Chondrocyte (in vitro differentiated cells): ENCODE measurements around the gene CTAG2. TPM values are rescaled to one million over a fixed set of nuclear protein-coding genes. Genes with fewer than 3 reads are reported as not detected.

Source experiments
- DNase-seq: peaks from one replicate; pipeline ENCODE4 v3.0.0; 2021; ENCODE audit warnings: mixed read lengths, low spot score
- H3K27ac Mint-ChIP-seq: one replicate; pipeline ENCODE4 v1.8.0; 2021; ENCODE audit warnings: mild to moderate bottlenecking, moderate library complexity, mixed read lengths; ENCODE audit not compliant: unreplicated experiment
- H3K27me3 Mint-ChIP-seq: 2 replicates; pipeline ENCODE4 v1.8.0; 2021; ENCODE audit warnings: low read depth, mixed read lengths
- H3K36me3 Mint-ChIP-seq: 2 replicates; pipeline ENCODE4 v1.8.0; 2021; ENCODE audit warnings: low read depth, mixed read lengths
- H3K4me1 Mint-ChIP-seq: 2 replicates; pipeline ENCODE4 v1.8.0; 2021; ENCODE audit warnings: low read depth, mild to moderate bottlenecking, mixed read lengths
- H3K4me3 Mint-ChIP-seq: one replicate; pipeline ENCODE4 v1.8.0; 2021; ENCODE audit warnings: mild to moderate bottlenecking, moderate library complexity, mixed read lengths; ENCODE audit not compliant: unreplicated experiment
- H3K9me3 Mint-ChIP-seq: 2 replicates; pipeline ENCODE4 v1.8.0; 2021; ENCODE audit warnings: low read depth, mixed read lengths
- CTCF ChIP-seq: fragments of 200-600 bp; sonication (generic); IDR thresholded peaks from 2 replicates; pipeline ENCODE4 v1.5.0; 2021; ENCODE audit warnings: antibody characterized with exemption, mild to moderate bottlenecking, moderate library complexity
- total RNA-seq: library from RNA; stranded (reverse); gene quantifications from 3 replicates; pipeline ENCODE4 v1.2.1, GENCODE V29; 2021

CTAG2 gene
- total RNA-seq, 1 donor from 2014 or later, result not detected

DNA sequence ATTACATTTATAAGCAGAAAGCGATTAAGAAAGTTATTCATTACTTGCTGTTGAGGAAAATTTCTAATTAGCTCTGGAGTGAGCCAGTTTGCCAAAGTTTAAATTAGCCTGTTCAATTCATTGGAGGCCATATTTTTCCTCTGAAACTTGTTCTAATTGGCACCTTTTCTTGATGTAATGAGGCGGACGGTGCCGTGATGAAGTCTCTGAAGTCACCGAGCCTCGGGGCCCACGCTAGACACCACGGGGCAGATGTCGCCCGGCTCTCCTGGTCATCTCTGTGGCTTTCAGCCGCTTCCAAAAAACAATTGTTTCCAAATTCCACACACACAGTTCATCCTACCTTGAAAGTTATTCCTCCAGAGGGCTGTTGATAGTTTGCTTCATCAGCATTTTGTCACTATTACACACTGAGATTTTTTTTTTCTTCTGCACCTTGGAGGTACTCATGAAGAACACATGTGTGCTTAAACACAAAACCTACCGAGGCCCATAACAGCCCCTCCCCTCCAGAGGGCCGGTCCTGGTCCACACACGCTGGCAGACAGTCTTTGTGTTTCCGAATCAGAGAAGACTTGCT is 3.9 kb upstream of the CTAG2 start:
- no peak for TF ChIP-seq CTCF
- H3K36me3 Mint-ChIP-seq, result no peaks in the 10 kb centered on the region
- H3K4me3 Mint-ChIP-seq, result no peak overlapping the region
- no peaks in the 10 kb centered on the region for H3K27me3 Mint-ChIP-seq
- H3K27ac Mint-ChIP-seq, result no peak overlapping the region
- peaks cover 26% of the 10 kb centered on the region for H3K9me3 Mint-ChIP-seq
- DNase-seq, result no peak
- H3K4me1 Mint-ChIP-seq, result no peaks in the 10 kb centered on the region

DNA sequence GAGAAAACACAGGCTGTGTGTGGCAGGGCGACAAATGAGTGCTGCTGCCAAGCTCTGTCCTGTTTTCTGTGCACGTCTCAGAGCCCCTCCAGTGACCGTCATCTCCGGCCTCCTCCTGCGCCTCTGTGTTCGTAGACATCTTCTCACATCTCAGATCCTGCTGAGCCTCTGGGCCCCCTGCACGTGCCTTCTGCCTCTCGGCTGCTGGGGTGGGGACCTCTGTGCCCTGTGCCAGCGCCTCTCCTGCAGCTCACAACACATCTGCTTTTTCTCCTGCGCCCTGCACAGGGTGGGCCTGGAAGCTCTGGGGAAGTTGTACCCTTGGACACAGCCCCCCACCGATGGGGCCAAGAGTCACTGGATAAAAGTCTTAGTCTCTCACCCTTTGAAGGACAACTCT is 2.4 kb upstream of the CTAG2 start:
- Mint-ChIP-seq H3K4me1 (no peaks in the 10 kb centered on the region), H3K27me3 (no peaks in the 10 kb centered on the region), H3K36me3 (no peaks in the 10 kb centered on the region), H3K27ac (no peak overlapping the region), H3K9me3 (peaks cover 21% of the 10 kb centered on the region), H3K4me3 (no peak overlapping the region)
- no peak for TF ChIP-seq CTCF
- peak; percentile 68 for DNase-seq

DNA sequence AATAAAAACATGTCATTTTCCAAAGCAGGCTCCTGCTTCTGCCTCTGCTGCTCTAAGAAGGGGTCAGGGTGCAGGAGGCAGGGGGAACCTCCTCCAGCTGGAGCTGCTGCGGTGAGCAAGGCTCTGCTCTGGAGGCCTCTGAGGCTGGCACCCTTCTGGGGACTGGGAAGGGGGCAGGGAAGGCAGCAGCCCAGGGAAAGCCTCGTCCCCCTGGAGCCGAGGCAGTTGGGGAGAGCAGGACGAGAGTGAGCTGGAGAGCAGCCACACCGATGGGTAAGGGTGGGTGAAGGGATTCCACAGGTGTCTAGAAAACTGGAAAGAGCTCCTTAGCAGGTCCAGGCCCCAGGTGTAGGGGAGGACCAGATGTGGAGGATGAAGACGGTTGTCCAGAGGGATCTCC is 2.0 kb upstream of the CTAG2 start:
- peak; percentile 53 for DNase-seq
- Mint-ChIP-seq H3K36me3 (no peaks in the 10 kb centered on the region), H3K27ac (no peak overlapping the region), H3K27me3 (no peaks in the 10 kb centered on the region), H3K9me3 (peaks cover 20% of the 10 kb centered on the region), H3K4me3 (no peak overlapping the region), H3K4me1 (peaks cover 2% of the 10 kb centered on the region)
- TF ChIP-seq CTCF, result no peak

DNA sequence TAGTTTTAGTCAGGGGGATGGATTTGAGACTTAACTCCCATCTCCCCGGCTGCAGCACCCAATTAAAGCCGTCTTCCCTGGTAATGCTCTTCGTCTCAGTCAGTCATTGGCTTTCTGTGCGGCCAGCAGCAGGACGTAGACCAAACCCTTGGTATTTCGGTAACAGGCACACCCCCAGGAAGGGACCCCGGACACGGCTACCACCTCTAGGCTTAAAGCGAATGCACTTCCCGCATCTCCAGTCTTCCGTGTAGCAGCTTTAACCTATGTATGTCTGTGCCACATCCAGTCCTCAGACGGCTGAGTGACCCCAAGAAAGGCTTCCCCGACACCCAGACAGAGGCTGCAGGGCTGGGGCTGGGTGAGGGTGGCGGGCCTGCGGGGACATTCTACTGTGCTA is 1.5 kb upstream of the CTAG2 start:
- H3K36me3 Mint-ChIP-seq, result no peaks in the 10 kb centered on the region
- H3K27ac Mint-ChIP-seq, result no peak overlapping the region
- H3K27me3 Mint-ChIP-seq, result no peaks in the 10 kb centered on the region
- peaks cover 6% of the 10 kb centered on the region for H3K4me1 Mint-ChIP-seq
- H3K9me3 Mint-ChIP-seq, result peaks cover 18% of the 10 kb centered on the region
- H3K4me3 Mint-ChIP-seq, result no peak overlapping the region
- peak; percentile 61 for DNase-seq
- TF ChIP-seq CTCF, result no peak

DNA sequence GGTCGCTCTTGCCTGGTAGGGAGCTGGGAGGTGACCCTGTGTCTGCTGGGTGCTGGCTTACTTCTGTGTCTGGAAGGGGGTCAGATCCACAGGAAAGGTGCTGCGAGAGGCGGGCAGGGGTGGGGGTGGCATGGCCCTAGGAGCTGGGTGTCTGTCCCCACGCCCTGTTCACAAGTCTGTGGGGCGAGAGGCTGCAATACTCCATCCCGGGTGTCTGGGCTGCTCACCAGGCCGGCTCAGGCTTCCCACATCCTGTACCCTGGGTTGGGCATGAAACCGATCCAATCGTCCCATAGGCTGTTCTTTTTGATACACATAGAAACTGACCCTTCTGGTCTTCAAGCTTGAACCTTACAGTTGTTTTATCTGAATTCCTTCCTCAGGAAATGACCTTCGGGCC is 993 bp upstream of the CTAG2 start:
- Mint-ChIP-seq H3K36me3 (no peaks in the 10 kb centered on the region), H3K4me3 (no peak overlapping the region), H3K9me3 (peaks cover 22% of the 10 kb centered on the region), H3K27ac (no peak overlapping the region), H3K27me3 (no peaks in the 10 kb centered on the region), H3K4me1 (peaks cover 10% of the 10 kb centered on the region)
- TF ChIP-seq CTCF, result no peak
- DNase-seq, result peak; percentile 75
